ENCODE data around the gene ANKS3. TPM values are rescaled to one million over a fixed set of nuclear protein-coding genes. Genes with fewer than 3 reads are reported as not detected.
A peak's percentile ranks its signal among the peaks of the same experiment; 100 is the strongest.
"Not testable (repeated sequence)": the region's sequence is repeated elsewhere in the genome, so short reads cannot be mapped to it uniquely, and the experiment has no call there.

The ANKS3 gene
- total RNA-seq, 1 experiment from 2014 or later = 22.6 TPM

- H3K4me1 ChIP-seq (ENCODE audit: insufficient read depth, low read length); H3K4me3 ChIP-seq (ENCODE audit: low read length); H3K36me3 ChIP-seq (ENCODE audit: low read depth, low read length); H4K20me1 ChIP-seq (ENCODE audit: low read length); H3K9me3 ChIP-seq (ENCODE audit: low read length); H3K9me2 ChIP-seq (replicated peaks; ENCODE audit: low read length); H2AFZ ChIP-seq (ENCODE audit: low read length); intact Hi-C loops (cut with micrococcal nuclease); H3F3A ChIP-seq (ENCODE audit: low read length, unreplicated experiment); H3K4me2 ChIP-seq (ENCODE audit: low read length); H3K27ac ChIP-seq (ENCODE audit: low read length); H3K27me3 ChIP-seq (ENCODE audit: low read length); BruUV-seq (replicated peaks); H3K79me2 ChIP-seq (ENCODE audit: low read length); CTCF ChIA-PET; POLR2A ChIA-PET (ENCODE audit: unreplicated experiment); H3K9ac ChIP-seq (ENCODE audit: low read length): not testable (repeated sequence)
- peak; percentile 78 for TF ChIP-seq CTCF (conservative IDR thresholded peaks at IDR 0.05; ENCODE audit: low read depth, low read length)
- DNase-seq = peak; percentile 61
- peak; percentile 66 for ATAC-seq
Measured at GRCh38 chr16:4650443-4651074, 83.5 kb downstream of the ANKS3 start.

GRCh38 chr16:4649744-4650442 lies 84.2 kb downstream of the ANKS3 start:
- TF ChIP-seq EZH2 (IDR thresholded peaks at IDR 0.05; ENCODE audit: low read length, unreplicated experiment) (no peak), EZH2phosphoT487 (IDR thresholded peaks at IDR 0.05; ENCODE audit: borderline replicate concordance, low read length) (no peak), CTCF (conservative IDR thresholded peaks at IDR 0.05; ENCODE audit: low read depth, low read length) (no peak)
- CTCF ChIA-PET = no interaction called here
- intact Hi-C loops (cut with micrococcal nuclease) = no loop called here
- Histone ChIP-seq H3K36me3 (ENCODE audit: low read depth, low read length) (no peaks in the 10 kb centered on the region; the same call in 1 of the 2 replicates), H2AFZ (ENCODE audit: low read length) (no peak overlapping the region), H3F3A (ENCODE audit: low read length, unreplicated experiment) (no peaks in the 10 kb centered on the region), H3K4me3 (ENCODE audit: low read length) (no peak overlapping the region), H3K4me1 (ENCODE audit: insufficient read depth, low read length) (no peaks in the 10 kb centered on the region), H4K20me1 (ENCODE audit: low read length) (no peaks in the 10 kb centered on the region), H3K27me3 (ENCODE audit: low read length) (no peaks in the 10 kb centered on the region), H3K9me2 (replicated peaks; ENCODE audit: low read length) (no peaks in the 10 kb centered on the region), H3K79me2 (ENCODE audit: low read length) (0 out of 2 replicates have a peak, but pooled peaks cover 9% of the 10 kb centered on the region), H3K9me3 (ENCODE audit: low read length) (no peaks in the 10 kb centered on the region), H3K4me2 (ENCODE audit: low read length) (no peak overlapping the region), H3K9ac (ENCODE audit: low read length) (no peak overlapping the region), H3K27ac (ENCODE audit: low read length) (no peak overlapping the region)
- DNase-seq (no peak), ATAC-seq (no peak)
- BruUV-seq (replicated peaks) = no TSS peak
- POLR2A ChIA-PET (ENCODE audit: unreplicated experiment) = no interaction called here

GRCh38 chr16:4648917-4649316 lies 85.2 kb downstream of the ANKS3 start:
- ChIA-PET POLR2A (ENCODE audit: unreplicated experiment) (no interaction called here), CTCF (no interaction called here)
- Histone ChIP-seq H3K4me2 (ENCODE audit: low read length) (no peak overlapping the region), H3K4me1 (ENCODE audit: insufficient read depth, low read length) (no peaks in the 10 kb centered on the region), H3K27ac (ENCODE audit: low read length) (no peak overlapping the region), H3K9me3 (ENCODE audit: low read length) (no peaks in the 10 kb centered on the region), H3K4me3 (ENCODE audit: low read length) (no peak overlapping the region), H3F3A (ENCODE audit: low read length, unreplicated experiment) (no peaks in the 10 kb centered on the region), H3K9me2 (replicated peaks; ENCODE audit: low read length) (no peaks in the 10 kb centered on the region), H3K36me3 (ENCODE audit: low read depth, low read length) (no peaks in the 10 kb centered on the region; the same call in 1 of the 2 replicates), H4K20me1 (ENCODE audit: low read length) (no peaks in the 10 kb centered on the region), H2AFZ (ENCODE audit: low read length) (no peak overlapping the region), H3K79me2 (ENCODE audit: low read length) (peaks cover 10% of the 10 kb centered on the region; the same call in 1 of the 2 replicates), H3K27me3 (ENCODE audit: low read length) (no peaks in the 10 kb centered on the region), H3K9ac (ENCODE audit: low read length) (no peak overlapping the region)
- ATAC-seq (no peak), DNase-seq (no peak)
- no peak for TF ChIP-seq CTCF (conservative IDR thresholded peaks at IDR 0.05; ENCODE audit: low read depth, low read length)
- no peak for TF ChIP-seq EZH2 (IDR thresholded peaks at IDR 0.05; ENCODE audit: low read length, unreplicated experiment)
- TF ChIP-seq EZH2phosphoT487 (IDR thresholded peaks at IDR 0.05; ENCODE audit: borderline replicate concordance, low read length) = no peak
- intact Hi-C loops (cut with micrococcal nuclease) = no loop called here
- BruUV-seq (replicated peaks) = no TSS peak

Data from PC-3 (cell line).